ENCODE data around the gene CFAP54. TPM values are rescaled to one million over a fixed set of nuclear protein-coding genes. Genes with fewer than 3 reads are reported as not detected.

The CFAP54 gene
- polyA plus RNA-seq, 2 of the 4 experiments (the other 2 are of a cell fraction): 0.70 to 1.2 TPM

GRCh38 chr12:96906849-96907670 lies 417.7 kb downstream of the CFAP54 start, which contains the start of gene NEDD1:
Gene NEDD1, plus strand, starts transcription at chr12:96907257. Its CDS starts 2,503 bp downstream, at chr12:96909760.
- ATAC-seq (peak; percentile 95 to 97), FAIRE-seq (no peak), DNase-seq (ENCODE audit: low read depth in 1 of 2, low spot score in 1 of 2) (peak; percentile 75 to 84)
- ChIA-PET CTCF (no interaction called here), POLR2A (no interaction called here)
- H3K4me1 ChIP-seq: peaks cover 9% of the 10 kb centered on the region
- WGBS (ENCODE audit: missing lambda C conversion rate): 1% methylated on average over 8 of the region's 68 CpGs
- H3K9me3 ChIP-seq: no peaks in the 10 kb centered on the region
- peak within 1 kb of the TSS; percentile 93 for H3K4me2 ChIP-seq
- peak within 1 kb of the TSS; percentile 96 for H3K4me3 ChIP-seq
- H3K27ac ChIP-seq: peak within 1 kb of the TSS; percentile 90 to 94
- TF ChIP-seq HEYL (CRISPR knock-in tag; IDR thresholded peaks at IDR 0.05) (no peak), EP300 (IDR thresholded peaks at IDR 0.05) (no peak), ZNF302 (CRISPR knock-in tag; IDR thresholded peaks at IDR 0.05) (no peak), CHD4 (IDR thresholded peaks at IDR 0.05; ENCODE audit: borderline replicate concordance) (no peak; the same call in 1 of the 2 replicates), ZSCAN20 (CRISPR knock-in tag; IDR thresholded peaks at IDR 0.05) (no peak), PHF8 (IDR thresholded peaks at IDR 0.05; ENCODE audit: borderline replicate concordance, low read depth) (peak; percentile 93), TFCP2L1 (CRISPR knock-in tag; IDR thresholded peaks at IDR 0.05) (no peak), FOSB (CRISPR knock-in tag; IDR thresholded peaks at IDR 0.05) (no peak), FOSL2 (IDR thresholded peaks at IDR 0.05) (no peak), FOSL2 (CRISPR knock-in tag; IDR thresholded peaks at IDR 0.05) (0 out of 2 replicates have a peak, but pooled peaks have one; percentile 41), HMGXB4 (CRISPR knock-in tag; IDR thresholded peaks at IDR 0.05; ENCODE audit: borderline replicate concordance) (no peak), RFX5 (IDR thresholded peaks at IDR 0.05) (no peak), POLR2A (IDR thresholded peaks at IDR 0.05; ENCODE audit: low read length) (peak; percentile 74), TP53 (CRISPR knock-in tag; IDR thresholded peaks at IDR 0.05) (no peak), ELK1 (IDR thresholded peaks at IDR 0.05; ENCODE audit: low read depth, low read length) (peak; percentile 26; the same call in 1 of the 2 replicates), KDM5A (IDR thresholded peaks at IDR 0.05) (no peak), ZC3H11A (IDR thresholded peaks at IDR 0.05) (no peak), JUN (IDR thresholded peaks at IDR 0.05) (peak in 1 of 2 experiments; percentile 71; a peak in 3 of 5 replicates), EHMT2 (IDR thresholded peaks at IDR 0.05; ENCODE audit: low read depth) (no peak), CTCF (IDR thresholded peaks at IDR 0.05) (no peak), BCL3 (IDR thresholded peaks at IDR 0.05) (peak; percentile 86; the same call in 1 of the 3 replicates), MAX (IDR thresholded peaks at IDR 0.05) (peak; percentile 67; the same call in 1 of the 2 replicates), MAZ (IDR thresholded peaks at IDR 0.05; ENCODE audit: borderline replicate concordance, low read depth, low read length) (no peak), RAD21 (conservative IDR thresholded peaks at IDR 0.05 in 1 of 2, IDR thresholded peaks at IDR 0.05 in 1 of 2) (no peak), HES2 (IDR thresholded peaks at IDR 0.05) (no peak), KDM1A (IDR thresholded peaks at IDR 0.05; ENCODE audit: low read depth) (no peak; the same call in 1 of the 2 replicates), GATA3 (IDR thresholded peaks at IDR 0.05; ENCODE audit: borderline replicate concordance) (no peak), MAFK (IDR thresholded peaks at IDR 0.05; ENCODE audit: partially characterized antibody) (no peak), HDAC2 (IDR thresholded peaks at IDR 0.05) (0 out of 2 replicates have a peak, but pooled peaks have one; percentile 57), USF2 (IDR thresholded peaks at IDR 0.05) (no peak), SREBF2 (IDR thresholded peaks at IDR 0.05) (no peak), POLR2AphosphoS2 (conservative IDR thresholded peaks at IDR 0.05; ENCODE audit: low read length) (no peak), ATOH8 (CRISPR knock-in tag; IDR thresholded peaks at IDR 0.05; ENCODE audit: low read depth) (no peak)
